Adrenal gland (tissue), 5 donors: ENCODE measurements around the gene ITGA11.

ENCODE experiments used
- CTCF ChIP-seq, 6 experiments: fragments of 450-650 bp in 4 of 6; fragments of 200-600 bp in 2 of 6; sonication (generic) in 1 of 6; IDR thresholded peaks; 1 replicate in 5 of 6; 2 replicates in 1 of 6; pipeline versions ENCODE4 v1.5.1 to v1.8.0; 2016 to 2021; ENCODE audit warnings: antibody characterized with exemption in 6 of 6, mild to moderate bottlenecking in 2 of 6, moderate library complexity in 1 of 6
- POLR2A ChIP-seq, 2 donors: fragments of 450-650 bp; IDR thresholded peaks; one replicate each; pipeline ENCODE4 v1.6.1; 2017; ENCODE audit warnings: antibody characterized with exemption in 2 of 2, mild to moderate bottlenecking in 2 of 2, moderate library complexity in 1 of 2
- donor health status: DM: no; HTN: no; CAD: no.

GRCh38 chr15:68261980-68262379 is 170.0 kb downstream of the ITGA11 start:
- TF ChIP-seq CTCF (IDR thresholded peaks at IDR 0.05): no peak
- no peak for TF ChIP-seq POLR2A (IDR thresholded peaks at IDR 0.05)
